K562 (cell line): Measurements from ENCODE around the gene MYLIP. TPM values are rescaled to one million over a fixed set of nuclear protein-coding genes. Genes with fewer than 3 reads are reported as not detected.

Experiments used
- CEBPG ChIP-seq, 3 experiments: fragments of 200-800 bp in 1 of 3; sonication (Bioruptor generic) in 1 of 3; sonication (generic) in 1 of 3; formaldehyde crosslinking in 1 of 3; IDR thresholded peaks in 2 of 3; conservative IDR thresholded peaks in 1 of 3; 2 replicates each; pipeline versions ENCODE4 v1.6.1 to v1.8.0; 2016 to 2022; ENCODE audit warnings: missing compliant biosample characterization in 2 of 3, missing genetic modification characterization in 2 of 3, mild to moderate bottlenecking in 1 of 3, missing genetic modification reagents in 1 of 3
- CHD1 ChIP-seq: fragments of 200-600 bp; sonication (generic); IDR thresholded peaks from one replicate; pipeline ENCODE4 v1.6.1; 2012; ENCODE audit warnings: mild to moderate bottlenecking, moderate library complexity, low read length, inconsistent platforms
- FOXP1 ChIP-seq: sonication (generic); formaldehyde crosslinking; IDR thresholded peaks from 2 replicates; pipeline ENCODE4 v1.8.0; 2022; ENCODE audit warnings: mild to moderate bottlenecking, missing genetic modification reagents
- MAZ ChIP-seq, 2 experiments: fragments of 450-650 bp in 1 of 2; sonication (generic) in 1 of 2; formaldehyde crosslinking; IDR thresholded peaks in 1 of 2; conservative IDR thresholded peaks in 1 of 2; 2 replicates each; pipeline versions ENCODE4 v1.4.0 to v1.5.0; 2020; ENCODE audit warnings: mild to moderate bottlenecking in 1 of 2, missing genetic modification reagents in 1 of 2
- NCOR1 ChIP-seq: fragments of 450-650 bp; IDR thresholded peaks from 2 replicates; pipeline ENCODE4 v1.6.1; 2016; ENCODE audit warnings: mild to moderate bottlenecking, moderate library complexity
- NFATC3 ChIP-seq: fragments of 450-650 bp; IDR thresholded peaks from 2 replicates; pipeline ENCODE4 v1.6.1; 2017; ENCODE audit warnings: mild to moderate bottlenecking
- SMAD1 ChIP-seq: fragments of 150-350 bp; IDR thresholded peaks from 2 replicates; pipeline ENCODE4 v1.6.1; 2014; ENCODE audit warnings: low read length, low read depth; ENCODE audit not compliant: partially characterized antibody
- TEAD1 ChIP-seq, 2 experiments: fragments of 450-650 bp in 1 of 2; sonication (generic) in 1 of 2; formaldehyde crosslinking; IDR thresholded peaks; 2 replicates each; pipeline versions ENCODE4 v1.4.0 to v1.8.0; 2020 to 2022; ENCODE audit warnings: mild to moderate bottlenecking in 2 of 2, missing genetic modification reagents in 1 of 2
- polyA plus RNA-seq, 8 experiments: library from polyadenylated mRNA; depleted of rRNA in 4 of 8; stranded (reverse) in 5 of 8; unstranded in 3 of 8; fragments of >200 nt; fragmentation: Nextera tagmentation in 2 of 8; fragmentation: Illumina TruSeq in 1 of 8; extraction: Ambion mirVana in 2 of 8; extraction: Trizol in 1 of 8; gene quantifications; 2 replicates each; pipeline versions ENCODE4 v1.2.1 to v1.2.3, GENCODE V29; 2011 to 2014; ENCODE audit warnings: inconsistent platforms in 1 of 8, missing spikeins in 1 of 8
- total RNA-seq, 7 experiments: library from RNA; depleted of rRNA in 6 of 7; stranded (reverse); fragments of >200 nt in 6 of 7; fragmentation: Illumina TruSeq in 2 of 7; extraction: Trizol in 2 of 7; gene quantifications; 2 replicates each; pipeline versions ENCODE4 v1.2.1 to v1.2.3, GENCODE V29; 2011 to 2021; ENCODE audit warnings: low replicate concordance in 1 of 7
- TF ChIP-seq, protein P1 (sequence below): fragments of 450-650 bp; formaldehyde crosslinking; IDR thresholded peaks from 2 replicates; pipeline ENCODE4 v1.4.0; 2022; ENCODE audit warnings: mild to moderate bottlenecking, moderate library complexity
- TF ChIP-seq, protein P2 (sequence below): sonication (generic); formaldehyde crosslinking; IDR thresholded peaks from 2 replicates; pipeline ENCODE4 v1.8.0; 2022; ENCODE audit warnings: mild to moderate bottlenecking, missing genetic modification reagents, borderline replicate concordance
- TF ChIP-seq, protein P3 (sequence below): fragments of 450-650 bp; IDR thresholded peaks from 2 replicates; pipeline ENCODE4 v1.6.1; 2016; ENCODE audit warnings: antibody characterized with exemption

The MYLIP gene
- total and polyA plus RNA-seq, 9 of the 15 experiments (the other 6 are each of a cell fraction or from before 2014, with no cell fraction given), result 10.8 to 43.5 (median 31.5) TPM

DNA sequence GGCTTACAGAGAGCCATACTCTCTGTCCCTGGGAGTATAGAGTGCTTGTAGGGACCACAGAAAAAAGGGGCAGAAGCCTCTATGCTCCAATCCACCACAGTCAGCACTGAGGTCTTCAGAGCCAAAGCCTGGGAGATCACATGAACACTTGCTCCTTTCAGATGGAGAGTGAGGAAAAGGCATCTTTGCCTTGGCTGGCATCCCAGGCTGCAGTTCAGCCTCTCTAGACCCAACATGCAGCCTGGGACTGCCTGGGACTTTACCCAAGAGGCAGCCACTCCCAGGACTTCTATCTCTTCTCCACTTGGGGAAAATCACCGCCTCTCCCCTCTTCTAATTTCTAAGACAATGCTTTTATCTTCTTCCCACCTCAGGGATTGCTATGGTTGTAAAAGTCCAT lies 46.5 kb upstream of the MYLIP start (continued):
- TF ChIP-seq, protein P1, sequence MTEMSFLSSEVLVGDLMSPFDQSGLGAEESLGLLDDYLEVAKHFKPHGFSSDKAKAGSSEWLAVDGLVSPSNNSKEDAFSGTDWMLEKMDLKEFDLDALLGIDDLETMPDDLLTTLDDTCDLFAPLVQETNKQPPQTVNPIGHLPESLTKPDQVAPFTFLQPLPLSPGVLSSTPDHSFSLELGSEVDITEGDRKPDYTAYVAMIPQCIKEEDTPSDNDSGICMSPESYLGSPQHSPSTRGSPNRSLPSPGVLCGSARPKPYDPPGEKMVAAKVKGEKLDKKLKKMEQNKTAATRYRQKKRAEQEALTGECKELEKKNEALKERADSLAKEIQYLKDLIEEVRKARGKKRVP (CRISPR knock-in tag), result no peak
- TF ChIP-seq, protein P2, sequence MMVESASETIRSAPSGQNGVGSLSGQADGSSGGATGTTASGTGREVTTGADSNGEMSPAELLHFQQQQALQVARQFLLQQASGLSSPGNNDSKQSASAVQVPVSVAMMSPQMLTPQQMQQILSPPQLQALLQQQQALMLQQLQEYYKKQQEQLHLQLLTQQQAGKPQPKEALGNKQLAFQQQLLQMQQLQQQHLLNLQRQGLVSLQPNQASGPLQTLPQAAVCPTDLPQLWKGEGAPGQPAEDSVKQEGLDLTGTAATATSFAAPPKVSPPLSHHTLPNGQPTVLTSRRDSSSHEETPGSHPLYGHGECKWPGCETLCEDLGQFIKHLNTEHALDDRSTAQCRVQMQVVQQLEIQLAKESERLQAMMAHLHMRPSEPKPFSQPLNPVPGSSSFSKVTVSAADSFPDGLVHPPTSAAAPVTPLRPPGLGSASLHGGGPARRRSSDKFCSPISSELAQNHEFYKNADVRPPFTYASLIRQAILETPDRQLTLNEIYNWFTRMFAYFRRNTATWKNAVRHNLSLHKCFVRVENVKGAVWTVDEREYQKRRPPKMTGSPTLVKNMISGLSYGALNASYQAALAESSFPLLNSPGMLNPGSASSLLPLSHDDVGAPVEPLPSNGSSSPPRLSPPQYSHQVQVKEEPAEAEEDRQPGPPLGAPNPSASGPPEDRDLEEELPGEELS (CRISPR knock-in tag), result no peak
- TF ChIP-seq CEBPG (CRISPR knock-in tag; IDR thresholded peaks at IDR 0.05) (no peak), CEBPG (tag; conservative IDR thresholded peaks at IDR 0.05 in 1 of 2, IDR thresholded peaks at IDR 0.05 in 1 of 2) (no peak), NCOR1 (no peak), CHD1 (no peak), NFATC3 (no peak), SMAD1 (no peak), TEAD1 (CRISPR knock-in tag; IDR thresholded peaks at IDR 0.05) (no peak), FOXP1 (CRISPR knock-in tag) (no peak), MAZ (CRISPR knock-in tag; conservative IDR thresholded peaks at IDR 0.05 in 1 of 2, IDR thresholded peaks at IDR 0.05 in 1 of 2) (no peak)
- TF ChIP-seq, protein P3, sequence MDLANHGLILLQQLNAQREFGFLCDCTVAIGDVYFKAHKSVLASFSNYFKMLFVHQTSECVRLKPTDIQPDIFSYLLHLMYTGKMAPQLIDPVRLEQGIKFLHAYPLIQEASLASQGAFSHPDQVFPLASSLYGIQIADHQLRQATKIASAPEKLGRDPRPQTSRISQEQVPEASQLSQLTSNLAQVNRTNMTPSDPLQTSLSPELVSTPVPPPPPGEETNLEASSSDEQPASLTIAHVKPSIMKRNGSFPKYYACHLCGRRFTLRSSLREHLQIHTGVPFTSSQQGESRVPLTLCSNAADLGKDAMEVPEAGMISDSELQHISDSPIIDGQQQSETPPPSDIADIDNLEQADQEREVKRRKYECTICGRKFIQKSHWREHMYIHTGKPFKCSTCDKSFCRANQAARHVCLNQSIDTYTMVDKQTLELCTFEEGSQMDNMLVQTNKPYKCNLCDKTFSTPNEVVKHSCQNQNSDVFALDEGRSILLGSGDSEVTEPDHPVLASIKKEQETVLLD, result no peak
